ENCODE results near the gene C19orf73.
A peak's percentile ranks its signal among the peaks of the same experiment; 100 is the strongest.

C19orf73 gene

GRCh38 chr19:49155820-49156346 lies 36.9 kb upstream of the C19orf73 start:
- Histone ChIP-seq H3K9ac (ENCODE audit: low read length in 5 of 5) (no peak overlapping the region), H3K4me1 (ENCODE audit: control insufficient read depth in 5 of 5, insufficient read depth in 5 of 5, low read length in 5 of 5) (peaks cover 3 to 28% (median 28%) of the 10 kb centered on the region in 5 donors), H3K4me3 (ENCODE audit: low read depth in 1 of 5, low read length in 5 of 5) (no peak overlapping the region), H3K27ac (ENCODE audit: low read depth, low read length) (no peak overlapping the region), H3K36me3 (ENCODE audit: control insufficient read depth in 5 of 5, insufficient read depth in 5 of 5, low read length in 5 of 5) (no peaks in the 10 kb centered on the region), H3K9me3 (ENCODE audit: control insufficient read depth in 5 of 5, low read length in 5 of 5) (no peaks in the 10 kb centered on the region), H3K27me3 (ENCODE audit: control insufficient read depth in 5 of 5, insufficient read depth in 4 of 5, low read length in 5 of 5) (no peaks in the 10 kb centered on the region)

- Histone ChIP-seq H3K4me1 (ENCODE audit: control insufficient read depth in 5 of 5, insufficient read depth in 5 of 5, low read length in 5 of 5) (peaks cover 3 to 35% (median 34%) of the 10 kb centered on the region in 5 donors), H3K36me3 (ENCODE audit: control insufficient read depth in 5 of 5, insufficient read depth in 5 of 5, low read length in 5 of 5) (no peaks in the 10 kb centered on the region), H3K27me3 (ENCODE audit: control insufficient read depth in 5 of 5, insufficient read depth in 4 of 5, low read length in 5 of 5) (no peaks in the 10 kb centered on the region), H3K4me3 (ENCODE audit: low read depth in 1 of 5, low read length in 5 of 5) (peak within 1 kb of the TSS in 1 of 5 donors; percentile 15), H3K27ac (ENCODE audit: low read depth, low read length) (no peak within 1 kb of the TSS), H3K9me3 (ENCODE audit: control insufficient read depth in 5 of 5, low read length in 5 of 5) (no peaks in the 10 kb centered on the region), H3K9ac (ENCODE audit: low read length in 5 of 5) (no peak within 1 kb of the TSS)
Observed at GRCh38 chr19:49155005-49155819, 36.3 kb upstream of the C19orf73 start, which contains the start of gene HRC. TSS of gene HRC (minus strand) at chr19:49155396. CDS start at chr19:49155237, 159 bp downstream.

- Histone ChIP-seq H3K36me3 (ENCODE audit: control insufficient read depth in 5 of 5, insufficient read depth in 5 of 5, low read length in 5 of 5) (no peaks in the 10 kb centered on the region), H3K27ac (ENCODE audit: low read depth, low read length) (no peak overlapping the region), H3K4me3 (ENCODE audit: low read depth in 1 of 5, low read length in 5 of 5) (peak overlapping the region in 1 of 5 donors; percentile 15), H3K27me3 (ENCODE audit: control insufficient read depth in 5 of 5, insufficient read depth in 4 of 5, low read length in 5 of 5) (no peaks in the 10 kb centered on the region), H3K4me1 (ENCODE audit: control insufficient read depth in 5 of 5, insufficient read depth in 5 of 5, low read length in 5 of 5) (peaks cover 3 to 44% (median 44%) of the 10 kb centered on the region in 5 donors), H3K9me3 (ENCODE audit: control insufficient read depth in 5 of 5, low read length in 5 of 5) (no peaks in the 10 kb centered on the region), H3K9ac (ENCODE audit: low read length in 5 of 5) (no peak overlapping the region)
Observed at GRCh38 chr19:49154279-49154678, 35.3 kb upstream of the C19orf73 start.

DNA sequence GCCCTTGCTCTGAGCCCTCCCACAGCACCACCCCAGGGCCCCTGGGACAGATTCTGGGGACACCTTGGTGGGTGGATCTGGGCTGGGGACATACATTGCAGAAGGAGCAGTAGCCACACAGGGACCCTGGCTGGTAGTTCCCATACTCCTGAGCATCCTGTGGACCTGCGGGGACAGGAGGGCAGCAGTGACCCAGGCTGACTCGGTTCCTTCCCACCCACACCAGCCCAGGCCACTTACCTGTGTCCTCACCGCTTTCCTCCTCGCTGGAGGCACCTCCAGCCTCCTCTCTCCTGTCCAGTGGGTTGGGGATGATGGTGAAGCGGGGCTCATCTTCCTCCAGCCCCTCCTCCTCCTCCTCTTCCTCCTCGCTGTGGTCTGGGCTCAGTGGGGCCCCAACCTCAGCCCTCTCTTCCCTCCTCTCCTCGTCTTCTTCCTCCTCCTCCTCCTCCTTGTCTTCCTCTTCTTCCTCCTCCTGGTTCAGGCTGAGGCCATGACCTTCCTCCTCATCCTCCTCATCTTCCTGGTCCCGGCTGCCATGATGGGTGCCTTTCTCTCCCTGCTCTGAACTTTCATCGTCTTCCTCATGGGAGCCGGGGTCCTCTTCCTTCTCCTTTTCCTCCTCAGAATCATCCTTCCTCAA lies 34.3 kb upstream of the C19orf73 start:
- H3K9ac ChIP-seq (ENCODE audit: low read length in 5 of 5): no peak overlapping the region
- H3K36me3 ChIP-seq (ENCODE audit: control insufficient read depth in 5 of 5, insufficient read depth in 5 of 5, low read length in 5 of 5): no peaks in the 10 kb centered on the region
- no peaks in the 10 kb centered on the region for H3K9me3 ChIP-seq (ENCODE audit: control insufficient read depth in 5 of 5, low read length in 5 of 5)
- peaks cover 0 to 4% (median 0%) of the 10 kb centered on the region in 5 donors for H3K27me3 ChIP-seq (ENCODE audit: control insufficient read depth in 5 of 5, insufficient read depth in 4 of 5, low read length in 5 of 5)
- peaks cover 3 to 49% (median 47%) of the 10 kb centered on the region in 5 donors for H3K4me1 ChIP-seq (ENCODE audit: control insufficient read depth in 5 of 5, insufficient read depth in 5 of 5, low read length in 5 of 5)
- no peak overlapping the region for H3K27ac ChIP-seq (ENCODE audit: low read depth, low read length)
- no peak overlapping the region for H3K4me3 ChIP-seq (ENCODE audit: low read depth in 1 of 5, low read length in 5 of 5)

- Histone ChIP-seq H3K27ac (ENCODE audit: low read depth, low read length) (no peak overlapping the region), H3K4me1 (ENCODE audit: control insufficient read depth in 5 of 5, insufficient read depth in 5 of 5, low read length in 5 of 5) (peaks cover 5 to 45% (median 39%) of the 10 kb centered on the region in 5 donors), H3K4me3 (ENCODE audit: low read depth in 1 of 5, low read length in 5 of 5) (no peak overlapping the region), H3K36me3 (ENCODE audit: control insufficient read depth in 5 of 5, insufficient read depth in 5 of 5, low read length in 5 of 5) (no peaks in the 10 kb centered on the region), H3K9ac (ENCODE audit: low read length in 5 of 5) (no peak overlapping the region), H3K27me3 (ENCODE audit: control insufficient read depth in 5 of 5, insufficient read depth in 4 of 5, low read length in 5 of 5) (peaks cover 0 to 9% (median 0%) of the 10 kb centered on the region in 5 donors), H3K9me3 (ENCODE audit: control insufficient read depth in 5 of 5, low read length in 5 of 5) (no peaks in the 10 kb centered on the region)
Observed at GRCh38 chr19:49152119-49152550, 33.2 kb upstream of the C19orf73 start.

GRCh38 chr19:49151267-49152118 lies 32.5 kb upstream of the C19orf73 start:
- H3K36me3 ChIP-seq (ENCODE audit: control insufficient read depth in 5 of 5, insufficient read depth in 5 of 5, low read length in 5 of 5): no peaks in the 10 kb centered on the region
- H3K4me3 ChIP-seq (ENCODE audit: low read depth in 1 of 5, low read length in 5 of 5): peak overlapping the region in 4 of 5 donors; percentile 9 to 80 (median 76)
- H3K27me3 ChIP-seq (ENCODE audit: control insufficient read depth in 5 of 5, insufficient read depth in 4 of 5, low read length in 5 of 5): peaks cover 0 to 9% (median 0%) of the 10 kb centered on the region in 5 donors
- no peak overlapping the region for H3K9ac ChIP-seq (ENCODE audit: low read length in 5 of 5)
- no peaks in the 10 kb centered on the region for H3K9me3 ChIP-seq (ENCODE audit: control insufficient read depth in 5 of 5, low read length in 5 of 5)
- peaks cover 5 to 45% (median 39%) of the 10 kb centered on the region in 5 donors for H3K4me1 ChIP-seq (ENCODE audit: control insufficient read depth in 5 of 5, insufficient read depth in 5 of 5, low read length in 5 of 5)
- peak overlapping the region; percentile 16 for H3K27ac ChIP-seq (ENCODE audit: low read depth, low read length)

DNA sequence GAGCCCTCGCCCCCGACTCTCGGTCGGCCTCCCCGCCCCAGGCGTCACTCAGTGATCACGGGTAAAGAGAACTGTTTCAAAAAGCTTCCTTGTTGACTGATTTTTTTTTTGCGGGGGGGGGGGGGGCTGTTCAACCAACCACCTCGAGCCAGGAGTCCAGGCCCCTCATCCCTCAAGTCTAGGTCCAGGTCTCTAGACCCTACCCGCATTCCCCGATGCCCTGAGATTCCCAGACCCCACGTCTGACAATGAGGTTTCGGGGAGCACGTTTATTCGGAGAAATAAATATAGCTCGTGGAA lies 32.0 kb upstream of the C19orf73 start:
- H3K4me1 ChIP-seq (ENCODE audit: control insufficient read depth in 5 of 5, insufficient read depth in 5 of 5, low read length in 5 of 5): peaks cover 5 to 51% (median 45%) of the 10 kb centered on the region in 5 donors
- peaks cover 0 to 9% (median 0%) of the 10 kb centered on the region in 5 donors for H3K27me3 ChIP-seq (ENCODE audit: control insufficient read depth in 5 of 5, insufficient read depth in 4 of 5, low read length in 5 of 5)
- H3K27ac ChIP-seq (ENCODE audit: low read depth, low read length): peak overlapping the region; percentile 55
- H3K9me3 ChIP-seq (ENCODE audit: control insufficient read depth in 5 of 5, low read length in 5 of 5): no peaks in the 10 kb centered on the region
- H3K9ac ChIP-seq (ENCODE audit: low read length in 5 of 5): peak overlapping the region in 3 of 5 donors; percentile 20 to 75 (median 53)
- H3K36me3 ChIP-seq (ENCODE audit: control insufficient read depth in 5 of 5, insufficient read depth in 5 of 5, low read length in 5 of 5): no peaks in the 10 kb centered on the region
- H3K4me3 ChIP-seq (ENCODE audit: low read depth in 1 of 5, low read length in 5 of 5): peak overlapping the region; percentile 9 to 80 (median 76)

GRCh38 chr19:49150106-49150943 lies 31.4 kb upstream of the C19orf73 start:
- peak overlapping the region; percentile 55 for H3K27ac ChIP-seq (ENCODE audit: low read depth, low read length)
- peak overlapping the region in 4 of 5 donors; percentile 55 to 78 (median 72) for H3K9ac ChIP-seq (ENCODE audit: low read length in 5 of 5)
- no peaks in the 10 kb centered on the region for H3K36me3 ChIP-seq (ENCODE audit: control insufficient read depth in 5 of 5, insufficient read depth in 5 of 5, low read length in 5 of 5)
- H3K27me3 ChIP-seq (ENCODE audit: control insufficient read depth in 5 of 5, insufficient read depth in 4 of 5, low read length in 5 of 5): peaks cover 0 to 9% (median 0%) of the 10 kb centered on the region in 5 donors
- H3K4me1 ChIP-seq (ENCODE audit: control insufficient read depth in 5 of 5, insufficient read depth in 5 of 5, low read length in 5 of 5): peaks cover 5 to 54% (median 48%) of the 10 kb centered on the region in 5 donors
- no peaks in the 10 kb centered on the region for H3K9me3 ChIP-seq (ENCODE audit: control insufficient read depth in 5 of 5, low read length in 5 of 5)
- peak overlapping the region; percentile 66 to 92 (median 77) for H3K4me3 ChIP-seq (ENCODE audit: low read depth in 1 of 5, low read length in 5 of 5)

DNA sequence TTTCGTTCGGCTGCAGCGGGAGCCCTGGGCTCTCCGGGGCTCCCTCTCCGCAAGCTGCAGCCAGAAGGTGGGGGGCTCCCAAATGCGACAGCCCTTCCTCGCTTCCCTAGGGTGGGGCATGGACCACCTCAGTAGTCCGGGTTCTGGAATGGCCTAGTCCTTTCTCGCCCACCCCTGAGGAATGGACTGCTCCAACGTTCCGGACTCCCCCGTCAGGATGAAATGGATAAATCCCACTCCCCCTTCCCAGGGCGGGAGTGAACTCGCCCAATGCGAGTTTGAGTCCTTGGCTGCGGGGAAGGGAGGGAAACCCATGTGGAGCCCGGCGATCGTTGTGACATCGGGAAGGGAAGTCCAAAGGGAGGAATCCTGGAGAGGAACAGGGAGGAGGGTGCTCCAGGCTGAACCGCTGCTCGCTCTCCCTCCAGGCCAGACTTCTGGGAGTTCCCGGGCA lies 30.7 kb upstream of the C19orf73 start:
- no peaks in the 10 kb centered on the region for H3K36me3 ChIP-seq (ENCODE audit: control insufficient read depth in 5 of 5, insufficient read depth in 5 of 5, low read length in 5 of 5)
- peak overlapping the region; percentile 66 to 92 (median 77) for H3K4me3 ChIP-seq (ENCODE audit: low read depth in 1 of 5, low read length in 5 of 5)
- peaks cover 0 to 9% (median 0%) of the 10 kb centered on the region in 5 donors for H3K27me3 ChIP-seq (ENCODE audit: control insufficient read depth in 5 of 5, insufficient read depth in 4 of 5, low read length in 5 of 5)
- peak overlapping the region in 4 of 5 donors; percentile 55 to 78 (median 72) for H3K9ac ChIP-seq (ENCODE audit: low read length in 5 of 5)
- no peaks in the 10 kb centered on the region for H3K9me3 ChIP-seq (ENCODE audit: control insufficient read depth in 5 of 5, low read length in 5 of 5)
- H3K27ac ChIP-seq (ENCODE audit: low read depth, low read length): peak overlapping the region; percentile 55
- peaks cover 5 to 54% (median 49%) of the 10 kb centered on the region in 5 donors for H3K4me1 ChIP-seq (ENCODE audit: control insufficient read depth in 5 of 5, insufficient read depth in 5 of 5, low read length in 5 of 5)

Data from subcutaneous abdominal adipose tissue (tissue), 5 donors.